ES-I3 (cell line): ENCODE measurements around the gene TRIM24.

ENCODE experiments used
- H3K36me3 ChIP-seq: 2 replicates; pipeline ENCODE4 v1.6.1; 2013; ENCODE audit warnings: mild to moderate bottlenecking, low read length, control low read depth, moderate library complexity; ENCODE audit not compliant: insufficient read depth
- H3K4me1 ChIP-seq: 2 replicates; pipeline ENCODE4 v1.6.1; 2013; ENCODE audit warnings: mild to moderate bottlenecking, control low read depth, low read length; ENCODE audit not compliant: insufficient read depth
- H3K9ac ChIP-seq: 2 replicates; pipeline ENCODE4 v1.6.1; 2013; ENCODE audit warnings: low read depth, mild to moderate bottlenecking, low read length, moderate library complexity
- H3K9me3 ChIP-seq: 2 replicates; pipeline ENCODE4 v1.6.1; 2013; ENCODE audit warnings: mild to moderate bottlenecking, low read length, moderate library complexity; ENCODE audit not compliant: control insufficient read depth, insufficient read depth

The TRIM24 gene

DNA sequence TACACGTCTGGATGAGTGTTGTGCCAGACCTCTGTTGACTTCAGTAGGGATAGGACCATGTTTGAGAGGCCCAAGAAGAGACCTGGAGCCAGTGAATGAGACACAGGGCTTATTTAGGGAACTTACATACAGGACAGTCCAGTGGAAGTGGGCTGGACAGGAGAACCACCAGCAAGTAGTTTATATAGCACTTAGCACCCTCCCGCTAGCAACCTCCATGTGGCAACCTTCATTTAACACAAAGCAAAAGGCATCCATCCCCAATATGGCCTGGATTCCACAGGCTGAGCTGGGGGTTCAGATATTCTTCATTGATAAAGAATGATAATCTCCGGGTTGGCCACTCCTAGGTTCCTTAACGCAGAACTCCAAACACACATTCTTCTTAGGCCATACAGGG, 93.7 kb downstream of the TRIM24 start:
- no peak overlapping the region for H3K9ac ChIP-seq
- no peaks in the 10 kb centered on the region for H3K4me1 ChIP-seq
- H3K36me3 ChIP-seq = peaks cover 71% of the 10 kb centered on the region
- peaks cover 57% of the 10 kb centered on the region for H3K9me3 ChIP-seq

DNA sequence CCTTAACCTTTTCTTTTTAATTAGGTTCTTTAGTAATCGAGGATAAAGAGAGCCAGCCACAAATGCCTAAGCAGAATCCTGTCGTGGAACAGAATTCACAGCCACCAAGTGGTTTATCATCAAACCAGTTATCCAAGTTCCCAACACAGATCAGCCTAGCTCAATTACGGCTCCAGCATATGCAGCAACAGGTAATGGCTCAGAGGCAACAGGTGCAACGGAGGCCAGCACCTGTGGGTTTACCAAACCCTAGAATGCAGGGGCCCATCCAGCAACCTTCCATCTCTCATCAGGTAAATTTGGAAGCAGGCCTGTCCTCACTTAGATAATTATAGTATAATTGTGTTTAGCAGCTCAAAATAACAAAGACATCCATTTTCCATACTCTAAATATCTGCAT, 94.6 kb downstream of the TRIM24 start:
- Histone ChIP-seq H3K36me3 (peaks cover 80% of the 10 kb centered on the region), H3K9ac (no peak overlapping the region; the same call in 1 of the 2 replicates), H3K9me3 (peaks cover 57% of the 10 kb centered on the region), H3K4me1 (no peaks in the 10 kb centered on the region)

- Histone ChIP-seq H3K9ac (no peak overlapping the region), H3K36me3 (peaks cover 84% of the 10 kb centered on the region), H3K9me3 (peaks cover 57% of the 10 kb centered on the region), H3K4me1 (no peaks in the 10 kb centered on the region)
Measured at GRCh38 chr7:138555684-138556083, 95.6 kb downstream of the TRIM24 start.

- Histone ChIP-seq H3K36me3 (peaks cover 88% of the 10 kb centered on the region), H3K4me1 (no peaks in the 10 kb centered on the region), H3K9me3 (peaks cover 60% of the 10 kb centered on the region), H3K9ac (no peak overlapping the region)
Measured at GRCh38 chr7:138556771-138557484, 96.9 kb downstream of the TRIM24 start.

DNA sequence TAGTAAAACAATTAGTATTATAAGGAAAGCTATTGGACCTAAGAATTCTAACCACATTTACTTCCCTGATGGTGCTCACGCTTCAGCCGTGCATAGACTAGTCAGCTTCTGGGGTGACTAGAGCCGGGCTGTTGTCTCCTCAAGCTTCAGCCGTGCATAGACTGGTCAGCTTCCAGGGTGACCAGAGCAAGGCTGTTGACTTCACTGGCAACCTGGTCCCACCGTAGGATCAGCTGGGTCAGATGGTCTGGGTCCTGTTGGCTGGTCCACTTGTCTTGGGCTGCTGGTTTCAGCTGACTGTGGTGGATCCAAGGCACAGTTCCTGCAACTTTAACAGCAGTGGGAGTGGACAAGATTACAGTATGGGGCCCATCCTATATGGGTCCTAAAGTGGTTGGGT, 99.4 kb downstream of the TRIM24 start:
- Histone ChIP-seq H3K9me3 (peaks cover 61% of the 10 kb centered on the region), H3K36me3 (peaks cover 90% of the 10 kb centered on the region), H3K4me1 (no peaks in the 10 kb centered on the region), H3K9ac (no peak overlapping the region)

- H3K4me1 ChIP-seq = no peaks in the 10 kb centered on the region
- H3K9ac ChIP-seq = no peak overlapping the region
- H3K9me3 ChIP-seq = peaks cover 36% of the 10 kb centered on the region
- H3K36me3 ChIP-seq = peaks cover 83% of the 10 kb centered on the region
Measured at GRCh38 chr7:138563808-138564207, 103.7 kb downstream of the TRIM24 start.

GRCh38 chr7:138564365-138564764, 104.3 kb downstream of the TRIM24 start:
- Histone ChIP-seq H3K36me3 (peaks cover 77% of the 10 kb centered on the region), H3K9ac (no peak overlapping the region), H3K4me1 (no peaks in the 10 kb centered on the region), H3K9me3 (peaks cover 36% of the 10 kb centered on the region)

- no peak overlapping the region for H3K9ac ChIP-seq
- peaks cover 71% of the 10 kb centered on the region for H3K36me3 ChIP-seq
Measured at GRCh38 chr7:138565071-138565450, 105.0 kb downstream of the TRIM24 start.

DNA sequence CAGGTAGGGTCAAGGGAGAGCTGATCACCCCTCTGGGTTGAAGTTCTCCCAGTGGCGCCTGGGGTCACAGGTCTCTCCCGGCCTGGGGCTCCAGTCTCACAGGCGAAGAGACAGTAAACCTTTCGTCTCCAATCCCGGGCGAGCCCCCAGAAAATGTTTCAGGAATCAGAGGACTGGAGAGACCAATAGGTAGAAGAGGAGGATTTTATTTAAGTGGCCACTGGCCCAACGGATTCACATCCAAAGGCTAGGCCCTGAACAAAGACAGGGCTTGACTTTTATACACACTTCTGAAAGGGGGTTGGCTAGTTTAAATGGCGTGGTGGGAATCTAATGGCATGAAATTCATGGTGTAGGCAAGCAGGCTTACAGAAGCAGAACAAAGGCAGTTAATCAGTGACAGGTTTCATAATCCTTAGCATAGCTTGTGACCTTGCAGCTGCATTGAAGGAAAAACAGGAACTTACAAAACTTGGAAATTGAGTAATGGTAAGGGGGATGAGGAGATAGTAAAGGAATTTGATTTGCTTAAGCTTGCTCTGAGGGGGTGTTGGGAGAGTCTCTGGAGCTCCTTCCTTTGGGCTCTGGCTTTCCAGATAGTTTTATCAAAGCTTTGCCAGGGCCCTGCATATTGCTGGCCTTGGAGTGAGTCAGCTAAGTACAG, 105.5 kb downstream of the TRIM24 start:
- Histone ChIP-seq H3K36me3 (peaks cover 65% of the 10 kb centered on the region), H3K9ac (no peak overlapping the region), H3K9me3 (peaks cover 36% of the 10 kb centered on the region), H3K4me1 (no peaks in the 10 kb centered on the region)

More at GRCh38 chr7:138565071-138565450, 105.0 kb downstream of the TRIM24 start:
- Histone ChIP-seq H3K4me1 (no peaks in the 10 kb centered on the region), H3K9me3 (peaks cover 36% of the 10 kb centered on the region)

DNA sequence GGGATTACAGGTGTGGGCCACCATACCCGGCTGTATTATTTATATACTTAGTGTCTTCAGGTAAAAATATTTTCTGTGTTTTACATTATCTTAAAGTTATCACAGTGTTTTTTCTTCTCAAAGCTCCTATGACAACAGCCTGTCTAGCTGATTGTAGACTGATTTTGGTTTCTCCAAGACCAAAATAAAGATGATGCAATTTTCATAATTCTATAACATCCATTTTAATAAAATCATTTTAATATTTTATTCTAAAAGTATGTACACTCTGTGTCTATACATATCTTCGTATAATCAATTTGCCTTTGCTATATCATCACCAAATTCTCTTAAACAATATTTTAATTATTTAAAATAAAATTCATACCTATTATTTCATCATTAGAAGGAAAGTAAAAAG, 108.6 kb downstream of the TRIM24 start:
- no peak overlapping the region for H3K9ac ChIP-seq
- peaks cover 18% of the 10 kb centered on the region for H3K9me3 ChIP-seq
- H3K4me1 ChIP-seq = no peaks in the 10 kb centered on the region
- peaks cover 39% of the 10 kb centered on the region for H3K36me3 ChIP-seq

GRCh38 chr7:138569418-138569817, 109.4 kb downstream of the TRIM24 start:
- no peaks in the 10 kb centered on the region for H3K4me1 ChIP-seq
- H3K9me3 ChIP-seq = peaks cover 13% of the 10 kb centered on the region
- H3K36me3 ChIP-seq = peaks cover 31% of the 10 kb centered on the region
- H3K9ac ChIP-seq = no peak overlapping the region

- Histone ChIP-seq H3K9me3 (peaks cover 10% of the 10 kb centered on the region), H3K36me3 (peaks cover 20% of the 10 kb centered on the region), H3K9ac (no peak overlapping the region), H3K4me1 (no peaks in the 10 kb centered on the region)
Measured at GRCh38 chr7:138570715-138571114, 110.7 kb downstream of the TRIM24 start.

DNA sequence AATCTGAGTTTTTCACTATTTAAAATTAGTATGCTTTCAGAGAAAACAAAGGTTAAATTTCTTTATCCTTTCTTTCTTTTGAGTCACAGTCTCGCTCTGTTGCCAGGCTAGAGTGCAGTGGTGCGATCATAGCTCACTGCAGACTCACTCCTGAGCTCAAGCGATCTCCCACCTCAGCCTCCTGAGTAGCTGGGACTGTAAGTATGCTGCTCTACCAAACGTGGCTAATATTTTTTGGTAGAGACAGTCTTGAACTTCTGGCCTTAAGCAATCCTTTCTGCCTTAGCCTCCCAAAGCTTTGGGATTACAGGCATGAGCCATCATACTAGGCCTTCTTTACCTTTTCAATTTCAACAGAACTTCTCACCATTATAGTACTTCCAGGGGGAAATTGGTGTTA, 113.7 kb downstream of the TRIM24 start:
- Histone ChIP-seq H3K9me3 (no peaks in the 10 kb centered on the region), H3K36me3 (peaks cover 6% of the 10 kb centered on the region; the same call in 1 of the 2 replicates), H3K9ac (no peak overlapping the region), H3K4me1 (no peaks in the 10 kb centered on the region)

DNA sequence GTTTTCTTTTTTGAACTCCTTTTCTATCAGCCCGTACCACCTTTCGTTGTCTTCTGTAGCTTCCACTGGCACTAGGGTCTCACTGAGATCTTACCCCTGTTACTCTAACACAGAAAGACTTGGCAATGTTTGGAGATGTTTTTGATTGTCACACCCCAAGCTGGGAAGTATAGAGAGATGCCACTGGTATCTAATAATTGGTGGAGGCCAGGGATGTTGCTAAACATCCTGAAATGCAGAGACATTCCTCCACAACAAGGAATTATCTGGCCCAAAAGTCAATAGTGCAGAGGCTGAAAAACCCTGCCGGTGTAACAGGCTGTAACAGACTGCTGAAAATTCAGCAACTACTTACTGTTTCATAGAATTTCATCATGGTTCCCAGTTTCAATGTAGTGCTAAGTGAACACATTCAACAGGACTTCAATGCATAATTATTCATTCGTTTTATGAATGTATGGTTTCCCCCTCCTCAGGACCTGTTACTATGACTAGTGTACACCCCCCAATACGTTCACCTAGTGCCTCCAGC, 115.9 kb downstream of the TRIM24 start:
- Histone ChIP-seq H3K9me3 (no peaks in the 10 kb centered on the region), H3K9ac (no peak overlapping the region), H3K36me3 (peaks cover 19% of the 10 kb centered on the region), H3K4me1 (no peaks in the 10 kb centered on the region)

GRCh38 chr7:138579136-138579535, 119.1 kb downstream of the TRIM24 start:
- Histone ChIP-seq H3K36me3 (peaks cover 34% of the 10 kb centered on the region), H3K9ac (no peak overlapping the region), H3K4me1 (no peaks in the 10 kb centered on the region), H3K9me3 (no peaks in the 10 kb centered on the region)
